Smooth muscle cell (in vitro differentiated cells): Measurements from ENCODE around the gene ME3. TPM values are rescaled to one million over a fixed set of nuclear protein-coding genes. Genes with fewer than 3 reads are reported as not detected.

ENCODE experiments used
- DNase-seq: peaks from one replicate; lab custom pipeline; 2025; ENCODE audit not compliant: unreplicated experiment; lab: John Stamatoyannopoulos, UW
- H2AFZ ChIP-seq: fragments of 200-600 bp; sonication (generic); 2 replicates; pipeline ENCODE4 v1.6.0; 2016; ENCODE audit warnings: antibody characterized with exemption, low read depth, mild to moderate bottlenecking
- H3F3A ChIP-seq: fragments of 200-600 bp; sonication (generic); 2 replicates; pipeline ENCODE4 v1.6.0; 2017; ENCODE audit warnings: antibody characterized with exemption, low read depth
- H3K27ac ChIP-seq: fragments of 200-600 bp; sonication (generic); 2 replicates; pipeline ENCODE4 v1.5.1; 2016; ENCODE audit warnings: low read depth, mild to moderate bottlenecking
- H3K27me3 ChIP-seq: fragments of 200-600 bp; sonication (generic); 2 replicates; pipeline ENCODE4 v1.6.1; 2016; ENCODE audit warnings: low read depth, mild to moderate bottlenecking
- H3K36me3 ChIP-seq: fragments of 200-600 bp; sonication (generic); 2 replicates; pipeline ENCODE4 v1.5.1; 2016; ENCODE audit warnings: low read depth
- H3K4me1 ChIP-seq: fragments of 200-600 bp; sonication (generic); 2 replicates; pipeline ENCODE4 v1.5.1; 2016; ENCODE audit warnings: low read depth
- H3K4me2 ChIP-seq: fragments of 200-600 bp; sonication (generic); 2 replicates; pipeline ENCODE4 v1.6.0; 2016; ENCODE audit warnings: mild to moderate bottlenecking
- H3K4me3 ChIP-seq: fragments of 200-600 bp; sonication (generic); 2 replicates; pipeline ENCODE4 v1.5.1; 2016; ENCODE audit warnings: mild to moderate bottlenecking
- H3K79me2 ChIP-seq: fragments of 200-600 bp; sonication (generic); 2 replicates; pipeline ENCODE4 v1.6.0; 2016; ENCODE audit warnings: low read depth, mild to moderate bottlenecking
- H3K9ac ChIP-seq: fragments of 200-600 bp; sonication (generic); 2 replicates; pipeline ENCODE4 v1.6.0; 2016; ENCODE audit warnings: low read depth
- H3K9me3 ChIP-seq: fragments of 200-600 bp; sonication (generic); replicated peaks from 2 replicates; pipeline ENCODE4 v1.5.1; 2016; ENCODE audit warnings: low read depth
- H4K20me1 ChIP-seq: fragments of 200-600 bp; sonication (generic); 2 replicates; pipeline ENCODE4 v1.6.0; 2016; ENCODE audit warnings: low read depth
- WGBS: methylation state at CpG from one replicate; pipeline ENCODE4 v1.1.7; 2016; ENCODE audit warnings: low lambda C conversion rate; 5-methylcytosine and 5-hydroxymethylcytosine counted together
- polyA plus RNA-seq: library from polyadenylated mRNA; unstranded; fragments of >200 nt; fragmentation: Nextera tagmentation; extraction: Ambion mirVana; gene quantifications from 2 replicates; pipeline ENCODE4 v1.2.1, GENCODE V29; 2016
- total RNA-seq: library from RNA; depleted of rRNA; stranded (reverse); fragments of >200 nt; gene quantifications from 2 replicates; pipeline ENCODE4 v1.2.3, GENCODE V29; 2014
- TF ChIP-seq, protein P1 (sequence below): fragments of 200-600 bp; sonication (generic); IDR thresholded peaks from 2 replicates; pipeline ENCODE4 v1.5.1; 2017; ENCODE audit warnings: borderline replicate concordance, mild to moderate bottlenecking, antibody characterized with exemption; ENCODE audit not compliant: insufficient read depth, poor library complexity, severe bottlenecking

The ME3 gene
- total and polyA plus RNA-seq, 2 experiments from 2014 or later: 4.2 to 8.4 TPM

DNA sequence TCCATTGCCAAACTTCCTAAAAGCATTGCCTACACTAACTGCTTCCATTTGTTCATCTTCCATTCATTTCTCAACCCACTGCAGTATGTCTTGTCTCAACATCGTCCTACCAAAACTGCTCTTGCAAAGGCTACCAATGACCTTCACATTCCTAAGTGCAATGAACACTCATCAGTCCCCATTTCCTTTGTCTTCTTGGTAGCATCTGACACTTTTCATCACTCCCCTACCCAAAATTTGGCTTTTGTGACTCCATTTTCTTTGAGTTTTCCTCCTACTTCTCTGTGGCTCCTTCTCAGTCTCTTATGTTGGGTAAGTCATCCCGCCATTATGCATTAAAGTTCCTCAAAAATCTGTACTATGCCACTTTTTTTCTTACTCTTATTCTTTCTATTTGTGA lies 162.3 kb downstream of the ME3 start:
- TF ChIP-seq, protein P1, sequence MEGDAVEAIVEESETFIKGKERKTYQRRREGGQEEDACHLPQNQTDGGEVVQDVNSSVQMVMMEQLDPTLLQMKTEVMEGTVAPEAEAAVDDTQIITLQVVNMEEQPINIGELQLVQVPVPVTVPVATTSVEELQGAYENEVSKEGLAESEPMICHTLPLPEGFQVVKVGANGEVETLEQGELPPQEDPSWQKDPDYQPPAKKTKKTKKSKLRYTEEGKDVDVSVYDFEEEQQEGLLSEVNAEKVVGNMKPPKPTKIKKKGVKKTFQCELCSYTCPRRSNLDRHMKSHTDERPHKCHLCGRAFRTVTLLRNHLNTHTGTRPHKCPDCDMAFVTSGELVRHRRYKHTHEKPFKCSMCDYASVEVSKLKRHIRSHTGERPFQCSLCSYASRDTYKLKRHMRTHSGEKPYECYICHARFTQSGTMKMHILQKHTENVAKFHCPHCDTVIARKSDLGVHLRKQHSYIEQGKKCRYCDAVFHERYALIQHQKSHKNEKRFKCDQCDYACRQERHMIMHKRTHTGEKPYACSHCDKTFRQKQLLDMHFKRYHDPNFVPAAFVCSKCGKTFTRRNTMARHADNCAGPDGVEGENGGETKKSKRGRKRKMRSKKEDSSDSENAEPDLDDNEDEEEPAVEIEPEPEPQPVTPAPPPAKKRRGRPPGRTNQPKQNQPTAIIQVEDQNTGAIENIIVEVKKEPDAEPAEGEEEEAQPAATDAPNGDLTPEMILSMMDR: no peak
- Histone ChIP-seq H3K4me2 (no peak overlapping the region), H3K4me3 (no peak overlapping the region), H3K27ac (peak overlapping the region; percentile 90), H3K27me3 (no peaks in the 10 kb centered on the region), H3K9ac (no peak overlapping the region), H4K20me1 (no peaks in the 10 kb centered on the region), H3K4me1 (peaks cover 3% of the 10 kb centered on the region), H3K79me2 (no peaks in the 10 kb centered on the region), H2AFZ (no peak overlapping the region), H3F3A (peaks cover 18% of the 10 kb centered on the region), H3K36me3 (no peaks in the 10 kb centered on the region), H3K9me3 (no peaks in the 10 kb centered on the region)
- no peak for DNase-seq
- 97% methylated on average over 2 of the region's 2 CpGs for WGBS

DNA sequence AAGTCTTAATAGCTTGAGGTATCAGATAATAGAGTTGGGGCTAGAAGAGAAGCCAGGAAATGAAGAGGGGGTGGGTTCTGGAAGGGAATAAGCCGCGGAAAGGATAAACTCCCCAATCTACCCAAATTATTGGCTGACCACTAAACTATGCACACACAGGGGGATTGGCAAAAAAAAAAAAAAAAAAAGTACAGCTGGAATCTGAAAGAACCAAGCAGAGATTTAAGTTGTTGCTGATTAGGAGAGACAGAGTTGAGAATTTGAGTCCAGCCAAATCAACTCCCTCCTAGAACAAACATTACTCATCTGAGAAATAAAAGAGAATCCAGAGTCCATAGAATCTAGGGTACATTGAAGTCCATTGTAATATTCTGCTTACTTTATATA lies 162.8 kb downstream of the ME3 start:
- Histone ChIP-seq H3K4me2 (no peak overlapping the region), H3K9ac (no peak overlapping the region), H3K27ac (no peak overlapping the region), H4K20me1 (no peaks in the 10 kb centered on the region), H3K4me3 (no peak overlapping the region), H2AFZ (no peak overlapping the region), H3K9me3 (no peaks in the 10 kb centered on the region), H3F3A (peaks cover 13% of the 10 kb centered on the region), H3K36me3 (no peaks in the 10 kb centered on the region), H3K27me3 (no peaks in the 10 kb centered on the region), H3K4me1 (peaks cover 3% of the 10 kb centered on the region), H3K79me2 (no peaks in the 10 kb centered on the region)
- no peak for DNase-seq
- WGBS: 11% methylated on average over 2 of the region's 2 CpGs
- TF ChIP-seq, protein P1: no peak

DNA sequence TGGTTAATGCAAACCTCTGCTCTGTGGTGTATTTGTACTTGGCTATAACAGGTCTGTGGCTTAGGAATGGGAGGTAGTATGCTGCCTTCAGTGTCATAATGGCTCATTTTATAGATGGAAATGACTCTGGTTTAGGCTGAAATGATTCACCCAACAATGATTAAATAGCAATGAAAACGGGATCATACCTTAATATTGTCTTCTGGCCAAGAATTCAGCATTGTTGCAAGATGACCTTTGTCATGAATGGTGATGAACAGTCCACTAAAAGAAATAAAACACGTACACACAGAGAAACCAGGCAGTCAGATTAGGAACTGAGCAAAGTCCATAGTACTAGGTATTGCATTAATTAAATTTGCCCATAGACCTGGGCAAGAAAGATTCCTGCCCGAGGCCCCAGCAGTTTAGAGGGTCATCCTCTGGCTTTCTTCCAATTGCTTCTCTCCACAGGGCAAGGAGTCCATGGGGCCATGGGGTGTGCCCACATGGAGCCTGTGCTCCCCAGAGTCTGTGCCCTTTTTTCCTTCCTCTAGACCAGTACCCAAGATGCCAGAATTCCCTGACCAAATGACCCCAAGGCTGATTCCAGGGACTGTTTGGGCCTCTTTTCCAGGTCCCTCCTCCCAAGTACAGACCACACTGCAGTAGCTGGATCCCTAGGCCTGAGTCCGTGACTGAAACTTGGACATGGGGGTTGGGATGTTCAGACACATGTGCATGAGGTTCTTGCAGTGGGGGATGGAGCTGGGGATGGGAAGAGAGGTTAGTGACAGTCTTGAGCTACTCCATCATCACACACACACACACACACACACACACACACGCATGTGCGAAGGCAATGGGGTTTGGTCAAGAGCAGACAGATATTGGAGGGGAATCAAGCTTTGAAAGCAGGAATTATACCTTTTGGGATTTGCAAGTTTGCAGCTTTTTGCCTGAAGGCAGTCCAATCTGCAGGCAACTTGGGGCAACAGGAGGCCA lies 163.5 kb downstream of the ME3 start:
- Histone ChIP-seq H3K79me2 (no peaks in the 10 kb centered on the region), H3K36me3 (no peaks in the 10 kb centered on the region), H3K4me2 (no peak overlapping the region), H3F3A (peaks cover 13% of the 10 kb centered on the region), H3K9ac (no peak overlapping the region), H3K27me3 (no peaks in the 10 kb centered on the region), H3K9me3 (no peaks in the 10 kb centered on the region), H3K4me1 (peaks cover 6% of the 10 kb centered on the region), H3K4me3 (no peak overlapping the region), H3K27ac (no peak overlapping the region), H4K20me1 (no peaks in the 10 kb centered on the region), H2AFZ (no peak overlapping the region)
- DNase-seq: no peak
- TF ChIP-seq, protein P1: no peak
- 95% methylated on average over 6 of the region's 6 CpGs for WGBS
